NCI-H510A (cell line): ENCODE results near the gene HDAC5.
"Not testable (repeated sequence)": the region's sequence is repeated elsewhere in the genome, so short reads cannot be mapped to it uniquely, and the experiment has no call there.

Experiments used
- DNase-seq: peaks from one replicate; lab custom pipeline; 2025; lab: John Stamatoyannopoulos, UW

The HDAC5 gene

GRCh38 chr17:44066204-44066930 lies 57.1 kb downstream of the HDAC5 start, which contains the start of gene LSM12:
TSS of gene LSM12 (minus strand) at chr17:44066671. CDS start at chr17:44066587, 84 bp downstream.
- peak; percentile 89 for DNase-seq

- DNase-seq, result no peak
Measured at GRCh38 chr17:44065668-44066203, 57.7 kb downstream of the HDAC5 start.

GRCh38 chr17:44063704-44064639 lies 59.5 kb downstream of the HDAC5 start:
- no peak for DNase-seq

GRCh38 chr17:44062871-44063270 lies 60.6 kb downstream of the HDAC5 start:
- DNase-seq, result no peak

GRCh38 chr17:44061446-44061845 lies 62.0 kb downstream of the HDAC5 start:
- DNase-seq, result no peak

GRCh38 chr17:44059101-44059892 lies 64.1 kb downstream of the HDAC5 start:
- no peak for DNase-seq

GRCh38 chr17:44053125-44053872 lies 70.1 kb downstream of the HDAC5 start:
- DNase-seq, result no peak

GRCh38 chr17:44049294-44050060 lies 74.0 kb downstream of the HDAC5 start:
- no peak for DNase-seq

GRCh38 chr17:44046893-44047292 lies 76.5 kb downstream of the HDAC5 start:
- not testable (repeated sequence) for DNase-seq

GRCh38 chr17:44045486-44045885 lies 78.0 kb downstream of the HDAC5 start:
- DNase-seq, result no peak

- no peak for DNase-seq
Measured at GRCh38 chr17:44044071-44044470, 79.4 kb downstream of the HDAC5 start.

GRCh38 chr17:44043272-44043696 lies 80.2 kb downstream of the HDAC5 start:
- no peak for DNase-seq

GRCh38 chr17:44039829-44040635 lies 83.4 kb downstream of the HDAC5 start:
- no peak for DNase-seq

GRCh38 chr17:44038604-44039011 lies 84.8 kb downstream of the HDAC5 start:
- no peak for DNase-seq

- DNase-seq, result no peak
Measured at GRCh38 chr17:44037471-44037870, 86.0 kb downstream of the HDAC5 start.

- DNase-seq, result not testable (repeated sequence)
Measured at GRCh38 chr17:44034688-44035087, 88.8 kb downstream of the HDAC5 start.

GRCh38 chr17:44033861-44034408 lies 89.5 kb downstream of the HDAC5 start:
- no peak for DNase-seq

GRCh38 chr17:44030482-44030881 lies 93.0 kb downstream of the HDAC5 start:
- DNase-seq, result no peak

- DNase-seq, result no peak
Measured at GRCh38 chr17:44029736-44030135, 93.7 kb downstream of the HDAC5 start.
